HUES48 (cell line): ENCODE measurements around the gene SPIC.

Experiments
- H3K27ac ChIP-seq: one replicate; pipeline ENCODE4 v1.7.0; 2013; ENCODE audit warnings: low read depth, low read length, inconsistent platforms
- H3K27me3 ChIP-seq: 2 replicates; pipeline ENCODE4 v1.6.1; 2013; ENCODE audit warnings: mild to moderate bottlenecking, low read length; ENCODE audit not compliant: control insufficient read depth, insufficient read depth
- H3K36me3 ChIP-seq: 2 replicates; pipeline ENCODE4 v1.6.1; 2013; ENCODE audit warnings: low read length; ENCODE audit not compliant: control insufficient read depth, insufficient read depth
- H3K4me1 ChIP-seq: 2 replicates; pipeline ENCODE4 v1.6.1; 2013; ENCODE audit warnings: mild to moderate bottlenecking, low read length; ENCODE audit not compliant: control insufficient read depth, insufficient read depth
- H3K4me3 ChIP-seq: 2 replicates; pipeline ENCODE4 v1.5.1; 2013; ENCODE audit warnings: mild to moderate bottlenecking, low read depth, low read length
- H3K9ac ChIP-seq: 2 replicates; pipeline ENCODE4 v1.6.1; 2013; ENCODE audit warnings: mild to moderate bottlenecking, low read depth, low read length, moderate library complexity
- H3K9me3 ChIP-seq: 2 replicates; pipeline ENCODE4 v1.6.1; 2013; ENCODE audit warnings: low read length; ENCODE audit not compliant: control insufficient read depth, insufficient read depth

The SPIC gene

GRCh38 chr12:101475751-101476305, 692 bp downstream of the SPIC start:
- H3K4me1 ChIP-seq, result peaks cover 17% of the 10 kb centered on the region
- no peaks in the 10 kb centered on the region for H3K9me3 ChIP-seq
- no peak overlapping the region for H3K4me3 ChIP-seq
- H3K27me3 ChIP-seq, result no peaks in the 10 kb centered on the region
- H3K9ac ChIP-seq, result no peak overlapping the region
- no peak overlapping the region for H3K27ac ChIP-seq
- H3K36me3 ChIP-seq, result no peaks in the 10 kb centered on the region

GRCh38 chr12:101480849-101481248, 5.7 kb downstream of the SPIC start:
- Histone ChIP-seq H3K9ac (no peak overlapping the region), H3K4me1 (no peaks in the 10 kb centered on the region), H3K27me3 (no peaks in the 10 kb centered on the region), H3K9me3 (no peaks in the 10 kb centered on the region), H3K36me3 (no peaks in the 10 kb centered on the region), H3K4me3 (no peak overlapping the region), H3K27ac (no peak overlapping the region)

GRCh38 chr12:101485021-101485420, 9.9 kb downstream of the SPIC start:
- Histone ChIP-seq H3K4me3 (no peak overlapping the region), H3K9ac (no peak overlapping the region), H3K36me3 (no peaks in the 10 kb centered on the region), H3K27me3 (no peaks in the 10 kb centered on the region), H3K27ac (no peak overlapping the region), H3K9me3 (no peaks in the 10 kb centered on the region), H3K4me1 (no peaks in the 10 kb centered on the region)

GRCh38 chr12:101488469-101488868, 13.3 kb downstream of the SPIC start:
- Histone ChIP-seq H3K36me3 (no peaks in the 10 kb centered on the region), H3K4me1 (no peaks in the 10 kb centered on the region), H3K27me3 (no peaks in the 10 kb centered on the region), H3K9me3 (no peaks in the 10 kb centered on the region), H3K4me3 (no peak overlapping the region), H3K27ac (no peak overlapping the region), H3K9ac (no peak overlapping the region)

GRCh38 chr12:101490286-101490920, 15.3 kb downstream of the SPIC start:
- H3K9ac ChIP-seq, result no peak overlapping the region
- H3K9me3 ChIP-seq, result no peaks in the 10 kb centered on the region
- H3K27ac ChIP-seq, result no peak overlapping the region

GRCh38 chr12:101491329-101491728, 16.2 kb downstream of the SPIC start:
- no peak overlapping the region for H3K9ac ChIP-seq
- H3K9me3 ChIP-seq, result no peaks in the 10 kb centered on the region
- no peak overlapping the region for H3K27ac ChIP-seq
- no peak overlapping the region for H3K4me3 ChIP-seq
- H3K36me3 ChIP-seq, result no peaks in the 10 kb centered on the region
- H3K27me3 ChIP-seq, result no peaks in the 10 kb centered on the region
- no peaks in the 10 kb centered on the region for H3K4me1 ChIP-seq

More at GRCh38 chr12:101490286-101490920, 15.3 kb downstream of the SPIC start:
- Histone ChIP-seq H3K27me3 (no peaks in the 10 kb centered on the region), H3K36me3 (no peaks in the 10 kb centered on the region), H3K4me3 (no peak overlapping the region), H3K4me1 (no peaks in the 10 kb centered on the region)

GRCh38 chr12:101493556-101493955, 18.4 kb downstream of the SPIC start:
- Histone ChIP-seq H3K4me3 (no peak overlapping the region), H3K4me1 (no peaks in the 10 kb centered on the region), H3K9ac (no peak overlapping the region), H3K27ac (no peak overlapping the region), H3K27me3 (no peaks in the 10 kb centered on the region), H3K36me3 (no peaks in the 10 kb centered on the region), H3K9me3 (no peaks in the 10 kb centered on the region)

- Histone ChIP-seq H3K36me3 (no peaks in the 10 kb centered on the region), H3K27me3 (no peaks in the 10 kb centered on the region), H3K9ac (no peak overlapping the region), H3K9me3 (no peaks in the 10 kb centered on the region), H3K4me1 (no peaks in the 10 kb centered on the region), H3K27ac (no peak overlapping the region), H3K4me3 (no peak overlapping the region)
Observed at GRCh38 chr12:101498252-101498651, 23.1 kb downstream of the SPIC start.

GRCh38 chr12:101501410-101501995, 26.4 kb downstream of the SPIC start:
- Histone ChIP-seq H3K36me3 (no peaks in the 10 kb centered on the region), H3K9ac (no peak overlapping the region), H3K27me3 (no peaks in the 10 kb centered on the region), H3K4me1 (no peaks in the 10 kb centered on the region), H3K27ac (no peak overlapping the region), H3K9me3 (no peaks in the 10 kb centered on the region), H3K4me3 (no peak overlapping the region)

- Histone ChIP-seq H3K36me3 (no peaks in the 10 kb centered on the region), H3K4me1 (no peaks in the 10 kb centered on the region), H3K4me3 (no peak overlapping the region), H3K9ac (no peak overlapping the region), H3K9me3 (no peaks in the 10 kb centered on the region), H3K27me3 (no peaks in the 10 kb centered on the region), H3K27ac (no peak overlapping the region)
Observed at GRCh38 chr12:101521136-101521535, 46.0 kb downstream of the SPIC start.

- no peaks in the 10 kb centered on the region for H3K9me3 ChIP-seq
- no peak overlapping the region for H3K4me3 ChIP-seq
- no peak overlapping the region for H3K27ac ChIP-seq
- H3K36me3 ChIP-seq, result no peaks in the 10 kb centered on the region
- H3K9ac ChIP-seq, result no peak overlapping the region
- H3K27me3 ChIP-seq, result no peaks in the 10 kb centered on the region
- H3K4me1 ChIP-seq, result no peaks in the 10 kb centered on the region
Observed at GRCh38 chr12:101527682-101528081, 52.5 kb downstream of the SPIC start.
